GM12878 (cell line): Measurements from ENCODE around the gene RAPGEF6. TPM values are rescaled to one million over a fixed set of nuclear protein-coding genes. Genes with fewer than 3 reads are reported as not detected.

Source experiments
- BHLHE40 ChIP-seq, 2 experiments: fragments of 450-650 bp in 1 of 2; IDR thresholded peaks; 2 replicates each; pipeline ENCODE4 v1.6.1; 2011 to 2017; ENCODE audit warnings: low read depth in 2 of 2, borderline replicate concordance in 1 of 2, improper control_type of control experiment in 1 of 2, low read length in 1 of 2, mild to moderate bottlenecking in 1 of 2
- BMI1 ChIP-seq: fragments of 450-650 bp; IDR thresholded peaks from 2 replicates; pipeline ENCODE4 v1.6.1; 2016; ENCODE audit warnings: mild to moderate bottlenecking, moderate library complexity, borderline replicate concordance
- CBFB ChIP-seq: IDR thresholded peaks from 2 replicates; pipeline ENCODE4 v1.6.1; 2016; ENCODE audit warnings: antibody characterized with exemption, low read depth
- CBX3 ChIP-seq: fragments of 200-600 bp; sonication (generic); IDR thresholded peaks from 2 replicates; pipeline ENCODE4 v1.6.1; 2016; ENCODE audit warnings: low read depth, borderline replicate concordance
- CHD1 ChIP-seq: IDR thresholded peaks from 2 replicates; pipeline ENCODE4 v1.6.1; 2012; ENCODE audit warnings: low read depth, low read length, improper control_type of control experiment
- DPF2 ChIP-seq: fragments of 450-650 bp; IDR thresholded peaks from 2 replicates; pipeline ENCODE4 v1.6.1; 2017; ENCODE audit warnings: mild to moderate bottlenecking
- EGR1 ChIP-seq, 2 experiments: IDR thresholded peaks; 1 replicate in 1 of 2; 2 replicates in 1 of 2; pipeline ENCODE4 v1.6.1; 2011 to 2012; ENCODE audit warnings: low read depth in 2 of 2, low read length in 2 of 2, borderline replicate concordance in 1 of 2, mild to moderate bottlenecking in 1 of 2, moderate library complexity in 1 of 2
- HCFC1 ChIP-seq: fragments of 150-350 bp; IDR thresholded peaks from 2 replicates; pipeline ENCODE4 v1.6.1; 2014; ENCODE audit warnings: low read length
- MEF2B ChIP-seq: fragments of 450-650 bp; IDR thresholded peaks from 2 replicates; pipeline ENCODE4 v1.6.1; 2018; ENCODE audit warnings: mild to moderate bottlenecking, moderate library complexity; ENCODE audit not compliant: partially characterized antibody, poor library complexity, severe bottlenecking
- MTA2 ChIP-seq: fragments of 450-650 bp; IDR thresholded peaks from 2 replicates; pipeline ENCODE4 v1.6.1; 2016; ENCODE audit warnings: low read depth, mild to moderate bottlenecking, moderate library complexity
- NR2C1 ChIP-seq: fragments of 450-650 bp; IDR thresholded peaks from 2 replicates; pipeline ENCODE4 v1.6.1; 2017; ENCODE audit warnings: antibody characterized with exemption, mild to moderate bottlenecking, moderate library complexity
- PAX5 ChIP-seq: IDR thresholded peaks from 2 replicates; pipeline ENCODE4 v1.6.1; 2011; ENCODE audit warnings: low read depth, low read length, borderline replicate concordance
- POLR2AphosphoS5 ChIP-seq: IDR thresholded peaks from 2 replicates; pipeline ENCODE4 v1.6.1; 2011; ENCODE audit warnings: mild to moderate bottlenecking, low read length, inconsistent platforms
- RUNX3 ChIP-seq: IDR thresholded peaks from 2 replicates; pipeline ENCODE4 v1.6.1; 2012; ENCODE audit warnings: low read length, inconsistent platforms
- TBL1XR1 ChIP-seq: IDR thresholded peaks from 2 replicates; pipeline ENCODE4 v1.6.1; 2012; ENCODE audit warnings: low read depth, low read length, improper control_type of control experiment
- TCF3 ChIP-seq: IDR thresholded peaks from 2 replicates; pipeline ENCODE4 v1.6.1; 2012; ENCODE audit warnings: low read depth, mild to moderate bottlenecking, low read length, borderline replicate concordance; ENCODE audit not compliant: insufficient read depth
- YBX1 ChIP-seq: fragments of 450-650 bp; IDR thresholded peaks from 2 replicates; pipeline ENCODE4 v1.6.1; 2016; ENCODE audit warnings: antibody characterized with exemption
- ZNF274 ChIP-seq: IDR thresholded peaks from one replicate; pipeline ENCODE4 v1.8.0; 2011; ENCODE audit not compliant: insufficient read length, insufficient read depth
- polyA plus RNA-seq, 11 experiments: library from polyadenylated mRNA; depleted of rRNA in 4 of 11; unstranded in 6 of 11; stranded (reverse) in 5 of 11; fragments of >200 nt; fragmentation: Nextera tagmentation in 4 of 11; fragmentation: Illumina TruSeq in 1 of 11; extraction: Ambion mirVana in 4 of 11; extraction: Trizol in 1 of 11; gene quantifications; 1 replicate in 1 of 11; 2 replicates in 10 of 11; pipeline versions ENCODE4 v1.2.1 to v1.2.3, GENCODE V29; 2011 to 2016; ENCODE audit warnings: inconsistent platforms in 2 of 11, missing spikeins in 2 of 11, low read depth in 1 of 11
- total RNA-seq, 4 experiments: library from RNA; depleted of rRNA in 3 of 4; stranded (reverse); fragments of >200 nt in 3 of 4; fragmentation: Illumina TruSeq in 1 of 4; extraction: Trizol in 1 of 4; gene quantifications; 2 replicates each; pipeline versions ENCODE4 v1.2.1 to v1.2.3, GENCODE V29; 2013 to 2021
- TF ChIP-seq, protein P1 (sequence below): fragments of 450-650 bp; IDR thresholded peaks from 2 replicates; pipeline ENCODE4 v1.6.1; 2016; ENCODE audit warnings: mild to moderate bottlenecking, moderate library complexity, borderline replicate concordance
- TF ChIP-seq, protein P2 (sequence below): fragments of 450-650 bp; IDR thresholded peaks from 2 replicates; pipeline ENCODE4 v1.6.1; 2018; ENCODE audit warnings: mild to moderate bottlenecking, low read depth, moderate library complexity; ENCODE audit not compliant: partially characterized antibody
- TF ChIP-seq, protein P3 (sequence below): fragments of 450-650 bp; IDR thresholded peaks from 2 replicates; pipeline ENCODE4 v1.6.1; 2016; ENCODE audit warnings: mild to moderate bottlenecking

The RAPGEF6 gene
- total and polyA plus RNA-seq, 10 of the 15 experiments (the other 5 are each of a cell fraction or from before 2014, with no cell fraction given): 2.9 to 24.0 (median 14.2) TPM

DNA sequence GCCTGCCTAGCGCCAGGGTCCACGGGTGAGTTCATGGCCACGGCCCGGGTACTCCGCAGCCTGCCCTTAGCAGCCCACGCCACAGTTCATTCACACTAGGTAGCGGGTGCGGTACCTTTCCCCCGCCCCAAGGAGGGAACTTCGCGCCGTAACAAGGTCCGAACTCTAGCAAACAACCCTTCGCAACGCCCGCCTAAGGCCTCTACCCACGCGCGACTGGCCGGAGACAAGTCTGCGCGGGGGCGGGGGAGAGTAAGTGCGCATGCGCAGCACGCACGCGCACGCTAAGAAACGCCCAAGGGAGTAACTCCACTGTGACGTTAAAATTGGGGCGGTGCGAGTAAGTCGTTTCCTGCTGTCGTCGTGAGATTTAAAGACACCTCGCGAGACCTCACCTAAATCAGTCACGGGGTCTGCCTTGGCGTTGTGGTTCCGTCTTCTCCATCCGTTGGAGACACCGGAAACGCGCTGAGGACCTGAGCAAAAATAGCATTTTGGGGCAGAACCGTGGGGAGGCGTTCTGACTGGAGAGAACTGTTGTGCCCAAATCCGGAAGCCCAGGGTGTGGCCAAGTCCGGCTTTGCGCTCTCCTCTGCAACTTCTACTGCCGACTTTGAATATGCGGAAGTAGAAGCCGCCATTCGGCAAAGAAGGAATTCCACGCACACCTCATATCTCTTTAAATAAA lies at the start of gene RAPGEF6 (continued):
- TF ChIP-seq PAX5 (peak; percentile 48; the same call in 1 of the 2 replicates), DPF2 (peak; percentile 57), MTA2 (no peak; the same call in 1 of the 2 replicates), ZNF274 (no peak), MEF2B (peak; percentile 88), BHLHE40 (IDR thresholded peaks at IDR 0.05; ENCODE audit: borderline replicate concordance in 1 of 2, low read depth in 2 of 2, low read length in 1 of 2) (peak; percentile 85 to 89), CBFB (peak; percentile 79), EGR1 (IDR thresholded peaks at IDR 0.05; ENCODE audit: borderline replicate concordance in 1 of 2, low read depth in 2 of 2, low read length in 2 of 2) (peak; percentile 82 to 99), YBX1 (no peak), NR2C1 (no peak), CBX3 (no peak), RUNX3 (peak; percentile 85), CHD1 (no peak), HCFC1 (peak; percentile 53), POLR2AphosphoS5 (peak; percentile 98), TBL1XR1 (peak; percentile 72; the same call in 1 of the 2 replicates), BMI1 (no peak), TCF3 (no peak)
- TF ChIP-seq, protein P1, sequence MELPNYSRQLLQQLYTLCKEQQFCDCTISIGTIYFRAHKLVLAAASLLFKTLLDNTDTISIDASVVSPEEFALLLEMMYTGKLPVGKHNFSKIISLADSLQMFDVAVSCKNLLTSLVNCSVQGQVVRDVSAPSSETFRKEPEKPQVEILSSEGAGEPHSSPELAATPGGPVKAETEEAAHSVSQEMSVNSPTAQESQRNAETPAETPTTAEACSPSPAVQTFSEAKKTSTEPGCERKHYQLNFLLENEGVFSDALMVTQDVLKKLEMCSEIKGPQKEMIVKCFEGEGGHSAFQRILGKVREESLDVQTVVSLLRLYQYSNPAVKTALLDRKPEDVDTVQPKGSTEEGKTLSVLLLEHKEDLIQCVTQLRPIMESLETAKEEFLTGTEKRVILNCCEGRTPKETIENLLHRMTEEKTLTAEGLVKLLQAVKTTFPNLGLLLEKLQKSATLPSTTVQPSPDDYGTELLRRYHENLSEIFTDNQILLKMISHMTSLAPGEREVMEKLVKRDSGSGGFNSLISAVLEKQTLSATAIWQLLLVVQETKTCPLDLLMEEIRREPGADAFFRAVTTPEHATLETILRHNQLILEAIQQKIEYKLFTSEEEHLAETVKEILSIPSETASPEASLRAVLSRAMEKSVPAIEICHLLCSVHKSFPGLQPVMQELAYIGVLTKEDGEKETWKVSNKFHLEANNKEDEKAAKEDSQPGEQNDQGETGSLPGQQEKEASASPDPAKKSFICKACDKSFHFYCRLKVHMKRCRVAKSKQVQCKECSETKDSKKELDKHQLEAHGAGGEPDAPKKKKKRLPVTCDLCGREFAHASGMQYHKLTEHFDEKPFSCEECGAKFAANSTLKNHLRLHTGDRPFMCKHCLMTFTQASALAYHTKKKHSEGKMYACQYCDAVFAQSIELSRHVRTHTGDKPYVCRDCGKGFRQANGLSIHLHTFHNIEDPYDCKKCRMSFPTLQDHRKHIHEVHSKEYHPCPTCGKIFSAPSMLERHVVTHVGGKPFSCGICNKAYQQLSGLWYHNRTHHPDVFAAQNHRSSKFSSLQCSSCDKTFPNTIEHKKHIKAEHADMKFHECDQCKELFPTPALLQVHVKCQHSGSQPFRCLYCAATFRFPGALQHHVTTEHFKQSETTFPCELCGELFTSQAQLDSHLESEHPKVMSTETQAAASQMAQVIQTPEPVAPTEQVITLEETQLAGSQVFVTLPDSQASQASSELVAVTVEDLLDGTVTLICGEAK: peak; percentile 82; the same call in 1 of the 2 replicates
- TF ChIP-seq, protein P2, sequence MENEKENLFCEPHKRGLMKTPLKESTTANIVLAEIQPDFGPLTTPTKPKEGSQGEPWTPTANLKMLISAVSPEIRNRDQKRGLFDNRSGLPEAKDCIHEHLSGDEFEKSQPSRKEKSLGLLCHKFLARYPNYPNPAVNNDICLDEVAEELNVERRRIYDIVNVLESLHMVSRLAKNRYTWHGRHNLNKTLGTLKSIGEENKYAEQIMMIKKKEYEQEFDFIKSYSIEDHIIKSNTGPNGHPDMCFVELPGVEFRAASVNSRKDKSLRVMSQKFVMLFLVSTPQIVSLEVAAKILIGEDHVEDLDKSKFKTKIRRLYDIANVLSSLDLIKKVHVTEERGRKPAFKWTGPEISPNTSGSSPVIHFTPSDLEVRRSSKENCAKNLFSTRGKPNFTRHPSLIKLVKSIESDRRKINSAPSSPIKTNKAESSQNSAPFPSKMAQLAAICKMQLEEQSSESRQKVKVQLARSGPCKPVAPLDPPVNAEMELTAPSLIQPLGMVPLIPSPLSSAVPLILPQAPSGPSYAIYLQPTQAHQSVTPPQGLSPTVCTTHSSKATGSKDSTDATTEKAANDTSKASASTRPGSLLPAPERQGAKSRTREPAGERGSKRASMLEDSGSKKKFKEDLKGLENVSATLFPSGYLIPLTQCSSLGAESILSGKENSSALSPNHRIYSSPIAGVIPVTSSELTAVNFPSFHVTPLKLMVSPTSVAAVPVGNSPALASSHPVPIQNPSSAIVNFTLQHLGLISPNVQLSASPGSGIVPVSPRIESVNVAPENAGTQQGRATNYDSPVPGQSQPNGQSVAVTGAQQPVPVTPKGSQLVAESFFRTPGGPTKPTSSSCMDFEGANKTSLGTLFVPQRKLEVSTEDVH: no peak
- TF ChIP-seq, protein P3, sequence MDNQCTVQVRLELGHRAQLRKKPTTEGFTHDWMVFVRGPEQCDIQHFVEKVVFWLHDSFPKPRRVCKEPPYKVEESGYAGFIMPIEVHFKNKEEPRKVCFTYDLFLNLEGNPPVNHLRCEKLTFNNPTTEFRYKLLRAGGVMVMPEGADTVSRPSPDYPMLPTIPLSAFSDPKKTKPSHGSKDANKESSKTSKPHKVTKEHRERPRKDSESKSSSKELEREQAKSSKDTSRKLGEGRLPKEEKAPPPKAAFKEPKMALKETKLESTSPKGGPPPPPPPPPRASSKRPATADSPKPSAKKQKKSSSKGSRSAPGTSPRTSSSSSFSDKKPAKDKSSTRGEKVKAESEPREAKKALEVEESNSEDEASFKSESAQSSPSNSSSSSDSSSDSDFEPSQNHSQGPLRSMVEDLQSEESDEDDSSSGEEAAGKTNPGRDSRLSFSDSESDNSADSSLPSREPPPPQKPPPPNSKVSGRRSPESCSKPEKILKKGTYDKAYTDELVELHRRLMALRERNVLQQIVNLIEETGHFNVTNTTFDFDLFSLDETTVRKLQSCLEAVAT: peak; percentile 72; the same call in 1 of the 2 replicates
